ENCODE data around the gene NRXN3.

- no peak for TF ChIP-seq NR2C2 (CRISPR knock-in tag; IDR thresholded peaks at IDR 0.05; ENCODE audit: borderline replicate concordance)
- no peak for TF ChIP-seq FOXK2 (IDR thresholded peaks at IDR 0.05)
- no peak for TF ChIP-seq ZNF143 (CRISPR knock-in tag; IDR thresholded peaks at IDR 0.05)
- no peak for TF ChIP-seq PRDM10 (CRISPR knock-in tag; IDR thresholded peaks at IDR 0.05; ENCODE audit: low read depth)
- TF ChIP-seq JUN (CRISPR knock-in tag; IDR thresholded peaks at IDR 0.05) = no peak
- no peak for TF ChIP-seq CHD2 (IDR thresholded peaks at IDR 0.05; ENCODE audit: low read depth, low read length)
- TF ChIP-seq HNRNPK (IDR thresholded peaks at IDR 0.05; ENCODE audit: low read depth, low read length, poor library complexity, severe bottlenecking) = no peak
- TF ChIP-seq PCBP1 (IDR thresholded peaks at IDR 0.05; ENCODE audit: borderline replicate concordance, low read depth, low read length) = no peak
- TF ChIP-seq TEAD2 (CRISPR knock-in tag; IDR thresholded peaks at IDR 0.05) = no peak
- no peak for TF ChIP-seq CTCF (CRISPR knock-in tag; IDR thresholded peaks at IDR 0.05)
Observed at GRCh38 chr14:78512021-78512420, 341.8 kb downstream of the NRXN3 start.

All from HepG2 (cell line).